H9 (cell line): Measurements from ENCODE around the gene BRD1. TPM values are rescaled to one million over a fixed set of nuclear protein-coding genes. Genes with fewer than 3 reads are reported as not detected.

Source experiments
- DNase-seq: peaks from one replicate; pipeline ENCODE4 v3.0.0-alpha.2; 2017
- H2AFZ ChIP-seq: one replicate; pipeline ENCODE4 v1.6.1; 2013; ENCODE audit warnings: mild to moderate bottlenecking, low read length, control low read depth, moderate library complexity
- H2AK5ac ChIP-seq: 2 replicates; pipeline ENCODE4 v1.6.1; 2013; ENCODE audit warnings: low read length, control low read depth, mixed read lengths; ENCODE audit not compliant: insufficient read length
- H2BK120ac ChIP-seq: one replicate; pipeline ENCODE4 v1.6.1; 2013; ENCODE audit warnings: low read depth, mild to moderate bottlenecking, low read length, control low read depth, inconsistent platforms; ENCODE audit not compliant: poor library complexity, severe bottlenecking
- H2BK12ac ChIP-seq: 2 replicates; pipeline ENCODE4 v1.6.1; 2013; ENCODE audit warnings: low read length, control low read depth, mixed read lengths, low read depth; ENCODE audit not compliant: insufficient read length
- H2BK15ac ChIP-seq: 2 replicates; pipeline ENCODE4 v1.6.1; 2013; ENCODE audit warnings: low read depth, low read length, control low read depth
- H2BK20ac ChIP-seq: one replicate; pipeline ENCODE4 v1.6.1; 2013; ENCODE audit warnings: low read depth, mild to moderate bottlenecking, low read length, control low read depth, inconsistent platforms; ENCODE audit not compliant: poor library complexity, severe bottlenecking
- H2BK5ac ChIP-seq: 2 replicates; pipeline ENCODE4 v1.6.1; 2013; ENCODE audit warnings: low read length, control low read depth, mixed read lengths; ENCODE audit not compliant: insufficient read length
- H3K14ac ChIP-seq: 2 replicates; pipeline ENCODE4 v1.6.1; 2013; ENCODE audit warnings: low read length, control low read depth; ENCODE audit not compliant: insufficient read depth
- H3K18ac ChIP-seq: 2 replicates; pipeline ENCODE4 v1.6.1; 2013; ENCODE audit warnings: low read depth, mild to moderate bottlenecking, mixed read lengths, low read length, control low read depth; ENCODE audit not compliant: insufficient read length
- H3K23ac ChIP-seq: 2 replicates; pipeline ENCODE4 v1.6.1; 2013; ENCODE audit warnings: low read length, control low read depth, mixed read lengths, low read depth; ENCODE audit not compliant: insufficient read length
- H3K23me2 ChIP-seq: 2 replicates; pipeline ENCODE4 v1.6.1; 2013; ENCODE audit warnings: low read depth, mild to moderate bottlenecking, mixed read lengths, low read length, control low read depth; ENCODE audit not compliant: insufficient read length, poor library complexity, severe bottlenecking
- H3K27ac ChIP-seq: 2 replicates; pipeline ENCODE4 v1.5.1; 2013; ENCODE audit warnings: low read length, control low read depth, mixed read lengths, low read depth; ENCODE audit not compliant: insufficient read length
- H3K27me3 ChIP-seq: 2 replicates; pipeline ENCODE4 v1.6.1; 2013; ENCODE audit warnings: low read length, control low read depth, inconsistent platforms; ENCODE audit not compliant: insufficient read depth
- H3K4ac ChIP-seq: 2 replicates; pipeline ENCODE4 v1.6.1; 2013; ENCODE audit warnings: low read depth, mild to moderate bottlenecking, control low read depth, inconsistent platforms, low read length, moderate library complexity
- H3K4me1 ChIP-seq: 2 replicates; pipeline ENCODE4 v1.6.1; 2013; ENCODE audit warnings: low read length, control low read depth, inconsistent platforms; ENCODE audit not compliant: insufficient read depth
- H3K4me2 ChIP-seq: 2 replicates; pipeline ENCODE4 v1.6.1; 2013; ENCODE audit warnings: low read length, control low read depth, mixed read lengths; ENCODE audit not compliant: insufficient read length, insufficient read depth
- H3K56ac ChIP-seq: 2 replicates; pipeline ENCODE4 v1.6.1; 2013; ENCODE audit warnings: low read depth, mild to moderate bottlenecking, mixed read lengths, low read length, control low read depth; ENCODE audit not compliant: insufficient read length
- H3K79me1 ChIP-seq: 2 replicates; pipeline ENCODE4 v1.6.1; 2013; ENCODE audit warnings: low read depth, mild to moderate bottlenecking, moderate library complexity, low read length, control low read depth, inconsistent platforms; ENCODE audit not compliant: insufficient read depth, poor library complexity, severe bottlenecking
- H3K79me2 ChIP-seq: 2 replicates; pipeline ENCODE4 v1.6.1; 2013; ENCODE audit warnings: low read length, control low read depth, inconsistent platforms; ENCODE audit not compliant: insufficient read depth
- H3K9ac ChIP-seq: 2 replicates; pipeline ENCODE4 v1.6.1; 2013; ENCODE audit warnings: low read length, control low read depth, mixed read lengths; ENCODE audit not compliant: insufficient read length; ENCODE audit errors: extremely low read depth
- H3K9me3 ChIP-seq: one replicate; pipeline ENCODE4 v1.6.1; 2013; ENCODE audit warnings: low read depth, low read length, inconsistent platforms; ENCODE audit not compliant: control insufficient read depth
- H3T11ph ChIP-seq: one replicate; pipeline ENCODE4 v1.6.1; 2013; ENCODE audit warnings: mild to moderate bottlenecking, low read length, control low read depth, inconsistent platforms
- H4K20me1 ChIP-seq: one replicate; pipeline ENCODE4 v1.6.1; 2013; ENCODE audit not compliant: control insufficient read depth, insufficient read length, insufficient read depth
- H4K5ac ChIP-seq: 2 replicates; pipeline ENCODE4 v1.6.1; 2013; ENCODE audit warnings: low read depth, mild to moderate bottlenecking, mixed read lengths, low read length, control low read depth; ENCODE audit not compliant: insufficient read length
- H4K8ac ChIP-seq: replicated peaks from 2 replicates; pipeline ENCODE4 v1.6.1; 2013; ENCODE audit warnings: low read length, control low read depth, mixed read lengths, low read depth; ENCODE audit not compliant: insufficient read length
- H4K91ac ChIP-seq: 2 replicates; pipeline ENCODE4 v1.6.1; 2013; ENCODE audit warnings: low read depth, mild to moderate bottlenecking, moderate library complexity, mixed read lengths, low read length, control low read depth; ENCODE audit not compliant: insufficient read length
- H3K27ac Mint-ChIP-seq, 3 experiments: 2 replicates in 2 of 3; 3 replicates in 1 of 3; pipeline ENCODE4 v1.8.0; 2020 to 2021; ENCODE audit warnings: mixed read lengths in 3 of 3, mild to moderate bottlenecking in 1 of 3, moderate library complexity in 1 of 3
- H3K27me3 Mint-ChIP-seq: 2 replicates; pipeline ENCODE4 v1.8.0; 2021; ENCODE audit warnings: low read depth, mild to moderate bottlenecking, moderate library complexity, mixed read lengths
- H3K36me3 Mint-ChIP-seq, 3 experiments: 2 replicates in 2 of 3; 3 replicates in 1 of 3; pipeline ENCODE4 v1.8.0; 2020 to 2021; ENCODE audit warnings: low read depth in 3 of 3, mixed read lengths in 3 of 3; ENCODE audit not compliant: insufficient read depth in 1 of 3
- H3K4me1 Mint-ChIP-seq, 2 experiments: 2 replicates each; pipeline ENCODE4 v1.8.0; 2020; ENCODE audit warnings: mixed read lengths in 2 of 2
- H3K4me3 Mint-ChIP-seq, 2 experiments: 2 replicates in 1 of 2; 3 replicates in 1 of 2; pipeline ENCODE4 v1.8.0; 2020 to 2021; ENCODE audit warnings: mild to moderate bottlenecking in 2 of 2, mixed read lengths in 2 of 2, moderate library complexity in 1 of 2
- H3K9me3 Mint-ChIP-seq, 2 experiments: 2 replicates in 1 of 2; 3 replicates in 1 of 2; pipeline ENCODE4 v1.8.0; 2020; ENCODE audit warnings: mild to moderate bottlenecking in 2 of 2, mixed read lengths in 2 of 2, moderate library complexity in 1 of 2
- CTCF ChIP-seq: fragments of 200-600 bp; sonication (generic); conservative IDR thresholded peaks from 3 replicates; pipeline ENCODE4 v1.8.0; 2021; ENCODE audit warnings: antibody characterized with exemption, mild to moderate bottlenecking
- WGBS: extraction: QIAGEN DNeasy Blood & Tissue Kit; methylation state at CpG from one replicate; pipeline ENCODE4 v1.1.7; 2013; ENCODE audit warnings: missing lambda C conversion rate, low lambda C conversion rate, mixed read lengths; ENCODE audit not compliant: insufficient read length; ENCODE audit errors: extremely low coverage; 5-methylcytosine and 5-hydroxymethylcytosine counted together
- total RNA-seq: library from RNA; stranded (reverse); gene quantifications from 2 replicates; pipeline ENCODE4 v1.2.1, GENCODE V29; 2021

Gene BRD1
- total RNA-seq, 1 experiment from 2014 or later, result 51.3 TPM

GRCh38 chr22:49727881-49728569, 99.6 kb downstream of the BRD1 start:
- no peak overlapping the region for H4K5ac ChIP-seq
- H3K9me3 ChIP-seq, result no peaks in the 10 kb centered on the region
- H2BK5ac ChIP-seq, result no peak overlapping the region
- H4K91ac ChIP-seq, result no peak overlapping the region
- no peak overlapping the region for H3K9ac ChIP-seq
- H3K27me3 ChIP-seq, result no peaks in the 10 kb centered on the region; the same call in 1 of the 2 replicates
- no peak overlapping the region for H3K18ac ChIP-seq
- H3K79me1 ChIP-seq, result no peaks in the 10 kb centered on the region
- H3K4ac ChIP-seq, result no peak overlapping the region
- no peaks in the 10 kb centered on the region for H3K23me2 ChIP-seq
- H3K4me1 ChIP-seq, result 0 out of 2 replicates have a peak, but pooled peaks cover under 1% of the 10 kb centered on the region
- H3K79me2 ChIP-seq, result no peaks in the 10 kb centered on the region
- H3K27ac Mint-ChIP-seq, result no peak overlapping the region; a peak in 1 of 7 replicates
- H3K56ac ChIP-seq, result no peak overlapping the region
- no peak overlapping the region for H3K4me2 ChIP-seq
- no peak overlapping the region for H2BK12ac ChIP-seq
- no CpG with 5 or more reads among the region's 16 CpGs for WGBS
- no peak overlapping the region for H2AFZ ChIP-seq
- no peak overlapping the region for H2BK15ac ChIP-seq
- no peaks in the 10 kb centered on the region; a peak in 1 of 7 replicates for H3K36me3 Mint-ChIP-seq
- H3K14ac ChIP-seq, result no peak overlapping the region
- H4K20me1 ChIP-seq, result no peaks in the 10 kb centered on the region
- DNase-seq, result no peak
- H3K9me3 Mint-ChIP-seq, result peaks cover 5 to 6% of the 10 kb centered on the region in 2 experiments; a peak in 4 of 5 replicates
- H2BK120ac ChIP-seq, result no peak overlapping the region
- no peak overlapping the region for H4K8ac ChIP-seq
- H3K27ac ChIP-seq, result no peak overlapping the region
- no peak overlapping the region for H2AK5ac ChIP-seq
- TF ChIP-seq CTCF, result no peak
- H3K4me1 Mint-ChIP-seq, result peaks cover 4% of the 10 kb centered on the region in 2 experiments
- H3K27me3 Mint-ChIP-seq, result peaks cover 72% of the 10 kb centered on the region
- no peak overlapping the region for H3K23ac ChIP-seq
- no peak overlapping the region for H2BK20ac ChIP-seq
- H3K4me3 Mint-ChIP-seq, result no peak overlapping the region
- H3T11ph ChIP-seq, result no peak overlapping the region
